K562 (cell line): Measurements from ENCODE around the gene LRRC41. TPM values are rescaled to one million over a fixed set of nuclear protein-coding genes. Genes with fewer than 3 reads are reported as not detected.
A peak's percentile ranks its signal among the peaks of the same experiment; 100 is the strongest.

Experiments
- E2F8 ChIP-seq: fragments of 450-650 bp; IDR thresholded peaks from 2 replicates; pipeline ENCODE4 v1.7.1; 2018; ENCODE audit warnings: mild to moderate bottlenecking, low read depth; ENCODE audit not compliant: partially characterized antibody
- GTF3C2 ChIP-seq: IDR thresholded peaks from 3 replicates; pipeline ENCODE4 v1.6.1; 2011; ENCODE audit warnings: borderline replicate concordance, mild to moderate bottlenecking, moderate library complexity; ENCODE audit not compliant: insufficient read length; ENCODE audit errors: extremely low read depth
- HNRNPH1 ChIP-seq: fragments of 200-400 bp; formaldehyde crosslinking; optimal IDR thresholded peaks from 2 replicates; pipeline ENCODE3; 2017; ENCODE audit warnings: low read depth, mild to moderate bottlenecking, low read length, moderate library complexity
- ILF3 ChIP-seq: fragments of 450-650 bp; IDR thresholded peaks from 2 replicates; pipeline ENCODE4 v1.6.1; 2018; ENCODE audit warnings: antibody characterized with exemption, mild to moderate bottlenecking, moderate library complexity, borderline replicate concordance
- KAT7 ChIP-seq: sonication (generic); formaldehyde crosslinking; IDR thresholded peaks from 2 replicates; pipeline ENCODE4 v1.8.0; 2022; ENCODE audit warnings: missing genetic modification reagents, mild to moderate bottlenecking, borderline replicate concordance
- MAFF ChIP-seq: IDR thresholded peaks from 2 replicates; pipeline ENCODE4 v1.6.1; 2012; ENCODE audit warnings: low read length, improper control_type of control experiment
- PHB ChIP-seq: fragments of 250-450 bp; sonication (Bioruptor Pico); IDR thresholded peaks from 2 replicates; pipeline ENCODE4 v1.5.0; 2021
- SMC3 ChIP-seq: conservative IDR thresholded peaks from 2 replicates; pipeline ENCODE4 v1.6.1; 2011; ENCODE audit warnings: low read depth, low read length, improper control_type of control experiment; ENCODE audit not compliant: insufficient read depth
- STAG1 ChIP-seq: sonication (generic); formaldehyde crosslinking; IDR thresholded peaks from 2 replicates; pipeline ENCODE4 v1.5.0; 2020; ENCODE audit warnings: missing genetic modification reagents, borderline replicate concordance
- THRAP3 ChIP-seq: fragments of 450-650 bp; IDR thresholded peaks from 2 replicates; pipeline ENCODE4 v1.6.1; 2016; ENCODE audit warnings: mild to moderate bottlenecking, inconsistent platforms, borderline replicate concordance
- XRCC3 ChIP-seq: fragments of 450-650 bp; IDR thresholded peaks from 2 replicates; pipeline ENCODE4 v1.6.1; 2017; ENCODE audit warnings: mild to moderate bottlenecking, moderate library complexity
- XRCC5 ChIP-seq: fragments of 200-400 bp; formaldehyde crosslinking; IDR thresholded peaks from 2 replicates; pipeline ENCODE4 v1.6.1; 2017; ENCODE audit warnings: low read depth, mild to moderate bottlenecking, low read length
- ZC3H8 ChIP-seq: fragments of 450-650 bp; IDR thresholded peaks from 2 replicates; pipeline ENCODE4 v1.6.1; 2017
- ZNF511 ChIP-seq: sonication (generic); formaldehyde crosslinking; IDR thresholded peaks from 2 replicates; pipeline ENCODE4 v1.8.0; 2022; ENCODE audit warnings: mild to moderate bottlenecking, missing genetic modification reagents
- ZNF586 ChIP-seq: fragments of 450-650 bp; formaldehyde crosslinking; conservative IDR thresholded peaks from 2 replicates; pipeline ENCODE4 v1.4.0; 2020; ENCODE audit warnings: mild to moderate bottlenecking, moderate library complexity
- polyA plus RNA-seq, 8 experiments: library from polyadenylated mRNA; depleted of rRNA in 4 of 8; stranded (reverse) in 5 of 8; unstranded in 3 of 8; fragments of >200 nt; fragmentation: Nextera tagmentation in 2 of 8; fragmentation: Illumina TruSeq in 1 of 8; extraction: Ambion mirVana in 2 of 8; extraction: Trizol in 1 of 8; gene quantifications; 2 replicates each; pipeline versions ENCODE4 v1.2.1 to v1.2.3, GENCODE V29; 2011 to 2014; ENCODE audit warnings: inconsistent platforms in 1 of 8, missing spikeins in 1 of 8
- total RNA-seq, 7 experiments: library from RNA; depleted of rRNA in 6 of 7; stranded (reverse); fragments of >200 nt in 6 of 7; fragmentation: Illumina TruSeq in 2 of 7; extraction: Trizol in 2 of 7; gene quantifications; 2 replicates each; pipeline versions ENCODE4 v1.2.1 to v1.2.3, GENCODE V29; 2011 to 2021; ENCODE audit warnings: low replicate concordance in 1 of 7
- TF ChIP-seq, protein P1 (sequence below), 2 experiments: fragments of 450-650 bp; IDR thresholded peaks; 2 replicates each; pipeline ENCODE4 v1.6.1; 2016
- TF ChIP-seq, protein P2 (sequence below): fragments of 450-650 bp; IDR thresholded peaks from 2 replicates; pipeline ENCODE4 v1.6.1; 2016; ENCODE audit warnings: mild to moderate bottlenecking

The LRRC41 gene
- total and polyA plus RNA-seq, 9 of the 15 experiments (the other 6 are each of a cell fraction or from before 2014, with no cell fraction given), result 10.5 to 64.7 (median 44.2) TPM

GRCh38 chr1:46340404-46341221 lies 37.2 kb upstream of the LRRC41 start, which contains the start of gene NSUN4 (continued):
- TF ChIP-seq ZNF586 (CRISPR knock-in tag) (no peak), STAG1 (CRISPR knock-in tag) (no peak), XRCC5 (peak; percentile 95), ILF3 (no peak; the same call in 1 of the 2 replicates), E2F8 (peak; percentile 83), SMC3 (peak; percentile 24), ZNF511 (CRISPR knock-in tag) (peak; percentile 96), THRAP3 (peak; percentile 17; the same call in 1 of the 2 replicates), ZC3H8 (no peak), KAT7 (CRISPR knock-in tag) (peak; percentile 96; the same call in 1 of the 2 replicates), HNRNPH1 (no peak), GTF3C2 (no peak), XRCC3 (no peak), MAFF (no peak), PHB (CRISPR knock-in tag) (peak; percentile 68; the same call in 1 of the 2 replicates)
- TF ChIP-seq, protein P1, sequence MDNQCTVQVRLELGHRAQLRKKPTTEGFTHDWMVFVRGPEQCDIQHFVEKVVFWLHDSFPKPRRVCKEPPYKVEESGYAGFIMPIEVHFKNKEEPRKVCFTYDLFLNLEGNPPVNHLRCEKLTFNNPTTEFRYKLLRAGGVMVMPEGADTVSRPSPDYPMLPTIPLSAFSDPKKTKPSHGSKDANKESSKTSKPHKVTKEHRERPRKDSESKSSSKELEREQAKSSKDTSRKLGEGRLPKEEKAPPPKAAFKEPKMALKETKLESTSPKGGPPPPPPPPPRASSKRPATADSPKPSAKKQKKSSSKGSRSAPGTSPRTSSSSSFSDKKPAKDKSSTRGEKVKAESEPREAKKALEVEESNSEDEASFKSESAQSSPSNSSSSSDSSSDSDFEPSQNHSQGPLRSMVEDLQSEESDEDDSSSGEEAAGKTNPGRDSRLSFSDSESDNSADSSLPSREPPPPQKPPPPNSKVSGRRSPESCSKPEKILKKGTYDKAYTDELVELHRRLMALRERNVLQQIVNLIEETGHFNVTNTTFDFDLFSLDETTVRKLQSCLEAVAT (IDR thresholded peaks at IDR 0.05), result 0 out of 4 replicates have a peak, but pooled peaks of 1 of the 2 experiments have one; percentile 73
- TF ChIP-seq, protein P2, sequence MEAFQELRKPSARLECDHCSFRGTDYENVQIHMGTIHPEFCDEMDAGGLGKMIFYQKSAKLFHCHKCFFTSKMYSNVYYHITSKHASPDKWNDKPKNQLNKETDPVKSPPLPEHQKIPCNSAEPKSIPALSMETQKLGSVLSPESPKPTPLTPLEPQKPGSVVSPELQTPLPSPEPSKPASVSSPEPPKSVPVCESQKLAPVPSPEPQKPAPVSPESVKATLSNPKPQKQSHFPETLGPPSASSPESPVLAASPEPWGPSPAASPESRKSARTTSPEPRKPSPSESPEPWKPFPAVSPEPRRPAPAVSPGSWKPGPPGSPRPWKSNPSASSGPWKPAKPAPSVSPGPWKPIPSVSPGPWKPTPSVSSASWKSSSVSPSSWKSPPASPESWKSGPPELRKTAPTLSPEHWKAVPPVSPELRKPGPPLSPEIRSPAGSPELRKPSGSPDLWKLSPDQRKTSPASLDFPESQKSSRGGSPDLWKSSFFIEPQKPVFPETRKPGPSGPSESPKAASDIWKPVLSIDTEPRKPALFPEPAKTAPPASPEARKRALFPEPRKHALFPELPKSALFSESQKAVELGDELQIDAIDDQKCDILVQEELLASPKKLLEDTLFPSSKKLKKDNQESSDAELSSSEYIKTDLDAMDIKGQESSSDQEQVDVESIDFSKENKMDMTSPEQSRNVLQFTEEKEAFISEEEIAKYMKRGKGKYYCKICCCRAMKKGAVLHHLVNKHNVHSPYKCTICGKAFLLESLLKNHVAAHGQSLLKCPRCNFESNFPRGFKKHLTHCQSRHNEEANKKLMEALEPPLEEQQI, result no peak
